ENCODE data around the gene ESRRG. TPM values are rescaled to one million over a fixed set of nuclear protein-coding genes. Genes with fewer than 3 reads are reported as not detected.

Gene ESRRG
- total RNA-seq, 6 experiments from 2014 or later = 0.05 TPM; not detected in 5

GRCh38 chr1:216553766-216554165, 169.5 kb downstream of the ESRRG start:
- H3K4me3 Mint-ChIP-seq = no peak overlapping the region
- DNase-seq = no peak
- no peak for TF ChIP-seq CTCF (IDR thresholded peaks at IDR 0.05)
- no peaks in the 10 kb centered on the region for H3K27me3 Mint-ChIP-seq (ENCODE audit: insufficient read depth)
- H3K4me1 Mint-ChIP-seq (ENCODE audit: low read depth) = no peaks in the 10 kb centered on the region
- H3K36me3 Mint-ChIP-seq (ENCODE audit: low read depth) = no peaks in the 10 kb centered on the region
- H3K9me3 Mint-ChIP-seq = no peaks in the 10 kb centered on the region
- H3K27ac Mint-ChIP-seq = no peak overlapping the region

DNA sequence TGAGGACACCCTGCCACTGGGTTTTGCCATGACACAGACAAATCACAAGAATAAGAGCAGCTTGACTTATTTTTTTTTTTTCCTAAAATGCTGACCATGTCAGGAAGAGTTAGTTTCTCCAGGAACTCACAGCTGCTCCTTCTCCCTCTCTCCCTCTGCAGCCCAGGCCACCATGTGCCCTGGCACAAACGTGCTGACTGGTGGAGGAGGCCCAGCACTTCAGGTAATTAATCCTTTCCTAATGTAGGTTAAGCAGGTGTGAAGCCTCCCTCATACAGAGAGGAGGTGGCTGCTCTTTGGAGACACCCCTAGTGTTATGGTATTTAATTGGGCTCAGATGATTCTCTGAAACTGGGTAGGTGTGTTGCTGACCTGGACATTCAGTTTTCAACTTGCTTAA, 170.2 kb downstream of the ESRRG start:
- DNase-seq = no peak

DNA sequence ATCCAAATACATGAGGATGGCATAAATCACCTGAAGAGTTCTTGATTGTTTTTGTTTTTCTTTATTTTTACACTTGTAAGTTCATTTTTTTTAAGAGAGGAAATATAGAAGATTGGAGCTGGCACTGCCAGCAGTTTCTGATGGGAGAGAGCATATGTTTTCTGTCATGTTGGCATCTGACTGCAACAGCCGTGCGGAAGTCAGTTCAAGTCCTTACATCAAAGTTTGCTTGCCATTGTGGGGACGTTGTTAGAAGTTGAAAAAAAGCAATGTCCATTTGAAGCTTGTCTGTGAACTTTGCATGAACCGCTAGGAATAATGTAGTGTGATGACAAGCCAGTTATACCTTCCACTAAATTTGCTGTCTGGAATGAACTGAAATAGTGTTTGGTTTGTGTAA, 173.4 kb downstream of the ESRRG start:
- DNase-seq = no peak
- H3K36me3 Mint-ChIP-seq (ENCODE audit: low read depth) = no peaks in the 10 kb centered on the region
- no peak overlapping the region for H3K4me3 Mint-ChIP-seq
- H3K27me3 Mint-ChIP-seq (ENCODE audit: insufficient read depth) = no peaks in the 10 kb centered on the region
- H3K9me3 Mint-ChIP-seq = no peaks in the 10 kb centered on the region
- TF ChIP-seq CTCF (IDR thresholded peaks at IDR 0.05) = no peak
- no peak overlapping the region for H3K27ac Mint-ChIP-seq
- no peaks in the 10 kb centered on the region for H3K4me1 Mint-ChIP-seq (ENCODE audit: low read depth)

More for the DNA sequence above, 170.2 kb downstream of the ESRRG start:
- no peak for TF ChIP-seq CTCF (IDR thresholded peaks at IDR 0.05)
- H3K4me3 Mint-ChIP-seq = no peak overlapping the region
- H3K9me3 Mint-ChIP-seq = no peaks in the 10 kb centered on the region
- no peaks in the 10 kb centered on the region for H3K4me1 Mint-ChIP-seq (ENCODE audit: low read depth)
- no peak overlapping the region for H3K27ac Mint-ChIP-seq
- H3K36me3 Mint-ChIP-seq (ENCODE audit: low read depth) = no peaks in the 10 kb centered on the region
- no peaks in the 10 kb centered on the region for H3K27me3 Mint-ChIP-seq (ENCODE audit: insufficient read depth)

- Mint-ChIP-seq H3K4me1 (ENCODE audit: low read depth) (peaks cover 18% of the 10 kb centered on the region; the same call in 1 of the 2 replicates), H3K4me3 (no peak overlapping the region), H3K27me3 (ENCODE audit: insufficient read depth) (no peaks in the 10 kb centered on the region), H3K27ac (no peak overlapping the region), H3K36me3 (ENCODE audit: low read depth) (no peaks in the 10 kb centered on the region), H3K9me3 (no peaks in the 10 kb centered on the region)
- no peak for TF ChIP-seq CTCF (IDR thresholded peaks at IDR 0.05)
- DNase-seq = no peak
These were observed 180.5 kb downstream of the ESRRG start for GRCh38 chr1:216542741-216543140.

DNA sequence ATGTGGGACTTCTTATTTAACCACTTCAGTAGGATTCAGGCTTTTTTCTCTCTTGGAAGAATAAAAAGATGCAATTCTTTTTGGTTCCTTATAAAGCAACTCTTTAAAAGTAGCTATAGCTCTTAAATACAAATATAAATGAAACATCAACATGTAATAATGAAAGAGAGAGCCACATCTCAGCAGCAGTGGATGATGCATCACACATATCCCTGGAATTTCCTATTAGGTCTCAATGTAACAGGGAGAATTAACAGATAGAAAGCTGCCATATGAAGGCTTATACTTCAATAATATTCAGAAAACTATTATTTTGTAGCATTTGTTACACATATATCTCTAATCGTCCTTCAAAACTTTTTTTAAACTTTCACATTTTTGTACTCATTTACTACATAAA, 181.0 kb downstream of the ESRRG start:
- no peak for TF ChIP-seq CTCF (IDR thresholded peaks at IDR 0.05)
- Mint-ChIP-seq H3K27me3 (ENCODE audit: insufficient read depth) (no peaks in the 10 kb centered on the region), H3K4me3 (no peak overlapping the region), H3K4me1 (ENCODE audit: low read depth) (peaks cover 19% of the 10 kb centered on the region; the same call in 1 of the 2 replicates), H3K27ac (no peak overlapping the region), H3K36me3 (ENCODE audit: low read depth) (no peaks in the 10 kb centered on the region), H3K9me3 (no peaks in the 10 kb centered on the region)
- no peak for DNase-seq

DNA sequence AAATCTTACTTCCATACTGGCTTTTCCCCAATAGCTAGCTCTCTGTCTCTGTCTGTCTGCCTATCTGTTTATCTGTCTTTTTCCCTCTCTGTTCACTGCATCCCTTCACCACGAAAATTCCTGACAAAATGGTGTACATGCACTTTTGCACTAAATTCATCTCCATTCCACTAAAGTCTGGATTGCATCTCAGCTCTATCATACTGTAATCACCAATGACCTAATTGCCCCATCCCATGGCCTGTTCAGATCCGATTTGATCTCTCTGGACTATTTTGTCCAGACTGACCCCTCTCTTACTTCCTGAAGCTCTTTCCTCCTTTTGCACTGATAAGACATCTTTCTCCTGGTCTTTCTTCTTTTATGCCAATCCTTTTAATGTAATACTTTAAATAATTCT, 187.5 kb downstream of the ESRRG start:
- Mint-ChIP-seq H3K4me1 (ENCODE audit: low read depth) (peaks cover 29% of the 10 kb centered on the region), H3K27ac (no peak overlapping the region), H3K9me3 (no peaks in the 10 kb centered on the region), H3K4me3 (no peak overlapping the region), H3K27me3 (ENCODE audit: insufficient read depth) (no peaks in the 10 kb centered on the region), H3K36me3 (ENCODE audit: low read depth) (no peaks in the 10 kb centered on the region)
- no peak for TF ChIP-seq CTCF (IDR thresholded peaks at IDR 0.05)
- DNase-seq = no peak
